ENCODE measurements around the gene OGDH. TPM values are rescaled to one million over a fixed set of nuclear protein-coding genes. Genes with fewer than 3 reads are reported as not detected.

The OGDH gene
- total RNA-seq, 1 donor from 2014 or later, result 91.3 TPM

DNA sequence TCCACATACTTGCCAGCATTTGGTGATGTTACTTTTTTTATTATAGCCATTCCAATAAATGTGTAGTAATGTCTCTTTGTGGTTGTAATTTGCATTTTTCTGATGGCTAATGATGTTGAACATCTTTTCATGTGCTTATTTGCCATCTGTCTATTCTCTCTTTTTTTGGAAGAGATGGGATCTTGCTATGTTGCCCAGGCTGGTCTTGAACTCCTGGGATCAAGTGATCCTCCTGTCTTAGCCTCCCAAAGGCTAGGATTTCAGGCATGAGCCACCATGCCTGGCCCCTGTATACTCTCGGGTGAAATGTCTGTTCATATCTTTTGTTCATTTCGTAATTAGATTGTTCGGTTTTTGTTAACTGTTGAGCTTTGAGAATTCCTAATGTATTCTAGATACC lies 3.4 kb downstream of the OGDH start:
- intact Hi-C loops (cut with DNase I), result no loop called here
- no peak for DNase-seq (ENCODE audit: low spot score)
- no peak for ATAC-seq

DNA sequence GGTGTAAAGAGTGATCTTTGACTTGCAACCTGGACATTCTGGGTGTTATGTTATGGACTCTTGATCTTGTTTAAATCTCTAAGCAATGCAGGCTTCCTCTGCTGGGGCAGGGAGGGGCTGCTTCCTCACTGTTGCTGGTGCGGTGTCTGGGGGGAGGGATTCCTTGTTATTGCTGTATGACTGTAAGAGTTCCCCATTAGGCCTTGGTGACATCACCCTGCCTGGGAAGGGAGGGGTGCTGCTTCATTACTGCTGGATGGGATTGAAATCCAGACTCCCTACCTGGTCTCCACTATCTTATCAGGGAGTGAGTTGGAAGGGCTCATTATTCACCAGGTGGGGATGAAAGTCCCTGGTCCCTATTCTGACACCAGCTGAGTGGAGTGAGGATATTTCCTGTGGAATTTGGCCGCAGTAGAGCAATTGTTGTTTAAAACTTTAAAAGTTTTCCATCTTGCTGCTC lies 8.8 kb downstream of the OGDH start:
- intact Hi-C loops (cut with DNase I), result no loop called here
- DNase-seq (ENCODE audit: low spot score), result peak; percentile 64
- ATAC-seq, result peak; percentile 80

DNA sequence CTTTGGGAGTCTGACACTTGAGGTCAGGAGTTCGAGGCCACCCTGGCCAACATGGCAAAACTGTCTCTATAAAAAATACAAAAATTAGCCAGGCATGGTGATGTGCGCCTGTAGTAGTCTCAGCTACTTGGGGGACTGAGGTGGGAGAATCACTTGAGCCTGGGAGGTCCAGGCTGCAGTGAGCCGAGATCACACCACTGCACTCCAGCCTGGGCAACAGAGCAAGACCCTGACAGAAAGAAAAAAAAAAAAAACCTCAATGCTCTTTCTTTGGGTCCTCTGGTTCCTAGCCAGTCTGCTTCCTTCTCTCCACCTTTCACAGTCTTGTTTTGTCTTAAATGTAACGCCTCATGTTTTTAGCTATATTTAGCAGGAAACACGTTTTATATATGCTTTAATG lies 9.4 kb downstream of the OGDH start:
- no peak for ATAC-seq
- DNase-seq (ENCODE audit: low spot score), result no peak
- intact Hi-C loops (cut with DNase I), result no loop called here

DNA sequence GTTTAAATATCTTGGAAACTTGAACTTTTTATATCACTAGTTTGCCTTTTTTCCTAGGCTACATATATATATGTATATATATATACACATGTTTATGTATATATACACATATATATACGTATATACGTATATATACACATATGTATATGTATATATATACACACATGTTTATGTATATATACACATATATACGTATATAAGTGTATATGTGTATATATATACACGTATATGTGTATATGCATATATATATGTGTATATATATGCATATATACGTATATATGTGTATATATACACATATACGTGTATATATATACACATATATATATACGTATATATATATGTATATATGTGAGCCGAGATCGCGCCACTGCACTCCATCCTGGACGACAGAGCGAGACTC lies 10.1 kb downstream of the OGDH start:
- intact Hi-C loops (cut with DNase I), result no loop called here
- DNase-seq (ENCODE audit: low spot score) (no peak), ATAC-seq (no peak)

DNA sequence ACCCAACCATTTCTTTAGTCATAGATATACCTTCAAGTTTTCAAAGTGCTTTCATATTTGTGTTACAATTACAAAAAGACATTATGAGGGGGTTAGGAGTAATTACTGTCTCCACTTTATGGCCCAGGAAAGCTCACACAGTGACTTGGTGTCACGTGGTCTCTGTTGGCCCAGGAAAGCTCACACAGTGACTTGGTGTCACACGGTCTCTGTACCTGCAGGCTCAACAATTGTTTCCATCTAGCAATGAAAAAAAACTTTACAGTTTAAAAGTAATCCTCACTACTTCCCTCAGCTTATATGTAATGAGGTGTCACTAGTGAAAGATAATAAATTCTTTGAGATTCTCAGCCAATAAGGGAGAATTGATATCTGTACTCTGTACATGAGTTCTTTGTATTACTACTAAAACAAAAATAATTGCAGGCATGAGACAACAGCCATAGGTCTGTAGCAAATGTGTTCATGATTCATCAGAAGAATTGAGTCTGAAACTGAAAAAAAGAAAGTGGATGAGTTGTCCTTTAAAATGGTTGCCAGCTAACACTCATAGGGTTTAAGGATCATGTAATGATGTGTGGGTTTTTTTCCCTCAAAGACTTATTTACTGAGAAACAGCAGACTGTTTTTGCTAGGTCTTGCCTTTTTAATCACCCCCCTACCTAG lies 10.9 kb downstream of the OGDH start:
- no peak for ATAC-seq
- DNase-seq (ENCODE audit: low spot score), result no peak
- intact Hi-C loops (cut with DNase I), result no loop called here

DNA sequence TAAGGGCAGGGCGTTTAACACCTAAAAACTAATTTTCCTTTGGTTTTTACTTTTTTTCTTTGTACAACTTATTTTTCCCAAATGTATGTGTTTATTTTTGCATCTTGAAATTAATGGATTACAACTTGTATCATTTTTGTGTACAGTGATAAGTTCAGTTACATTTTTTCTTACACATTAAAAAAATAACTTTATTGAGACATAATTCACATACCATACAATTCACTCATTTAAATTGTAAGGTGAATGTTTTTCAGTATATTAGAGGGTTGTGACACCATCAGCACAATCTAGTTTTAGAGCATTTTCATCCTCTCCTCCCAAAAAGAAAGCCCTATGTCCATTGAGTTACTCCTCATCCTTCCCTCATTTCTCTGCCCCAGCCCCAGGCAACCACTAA lies 11.6 kb downstream of the OGDH start:
- ATAC-seq (no peak), DNase-seq (ENCODE audit: low spot score) (no peak)
- intact Hi-C loops (cut with DNase I), result no loop called here

DNA sequence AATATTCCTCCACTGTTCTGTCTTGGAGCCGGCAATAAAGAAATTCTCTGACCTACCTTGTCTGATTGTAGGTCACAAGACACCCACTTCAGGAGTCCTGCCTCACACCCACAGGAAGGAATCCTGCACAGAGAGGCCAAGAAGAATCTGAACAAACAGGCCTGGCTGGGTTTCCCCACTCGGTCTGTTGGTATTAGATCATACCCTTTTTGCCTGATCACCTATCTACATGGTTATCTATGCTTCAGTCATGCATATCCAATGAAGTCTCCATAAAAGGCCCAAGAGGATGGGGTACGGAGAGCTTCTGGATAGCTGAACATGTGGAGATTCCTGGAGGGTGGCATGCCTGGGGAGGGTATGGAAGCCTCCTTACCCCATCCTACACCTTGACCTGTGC lies 12.3 kb downstream of the OGDH start:
- intact Hi-C loops (cut with DNase I), result no loop called here
- no peak for DNase-seq (ENCODE audit: low spot score)
- ATAC-seq, result no peak

DNA sequence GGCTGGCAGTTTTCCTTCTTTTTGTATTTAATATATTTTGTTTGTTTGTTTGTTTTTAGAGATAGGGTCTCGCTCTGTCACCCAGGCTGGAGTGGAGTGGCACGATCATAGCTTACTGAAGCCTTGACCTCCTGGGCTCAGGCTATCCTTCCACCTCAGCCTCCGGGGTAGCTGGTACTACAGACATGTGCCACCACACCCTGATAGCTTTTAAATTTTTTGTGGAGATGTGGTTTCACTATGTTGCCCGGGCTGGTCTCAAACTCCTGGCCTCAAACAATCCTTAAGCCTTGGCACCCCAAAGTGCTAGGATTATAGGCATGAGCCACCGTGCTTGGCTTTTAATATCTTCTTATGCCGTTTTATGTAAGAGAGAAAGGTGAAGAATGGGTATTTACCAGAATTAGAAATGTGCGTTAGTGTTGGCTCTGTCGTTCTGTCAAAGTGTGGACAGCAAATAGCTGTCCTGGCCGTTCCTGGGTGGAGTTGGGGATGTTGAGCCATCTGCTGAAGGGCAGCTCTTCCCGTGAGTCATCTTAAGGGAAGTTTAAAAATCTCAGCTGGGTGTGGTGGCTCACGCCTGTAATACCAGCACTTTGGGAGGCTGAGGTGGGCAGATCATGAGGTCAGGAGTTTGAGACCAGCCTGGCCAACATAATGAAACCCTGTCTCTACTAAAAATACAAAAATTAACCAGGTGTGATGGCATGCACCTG lies 14.8 kb downstream of the OGDH start:
- DNase-seq (ENCODE audit: low spot score), result no peak
- intact Hi-C loops (cut with DNase I), result no loop called here
- ATAC-seq, result peak; percentile 56

DNA sequence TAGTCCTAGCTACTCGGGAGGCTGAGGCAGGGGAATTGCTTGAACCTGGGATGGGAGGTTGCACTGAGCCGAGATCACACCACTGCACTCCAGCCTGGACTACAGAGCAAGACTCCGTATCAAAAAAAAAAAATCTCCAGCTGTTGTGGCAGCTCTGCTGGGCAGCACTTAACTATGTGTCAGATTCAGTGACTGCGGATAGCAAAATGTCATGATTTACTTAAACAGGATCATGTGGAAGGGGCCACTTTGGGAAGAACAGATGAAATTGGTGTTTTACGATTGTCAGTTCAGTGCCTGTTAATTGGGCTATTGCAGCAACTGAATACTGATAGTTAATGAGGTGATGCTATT lies 15.3 kb downstream of the OGDH start:
- ATAC-seq, result no peak

DNA sequence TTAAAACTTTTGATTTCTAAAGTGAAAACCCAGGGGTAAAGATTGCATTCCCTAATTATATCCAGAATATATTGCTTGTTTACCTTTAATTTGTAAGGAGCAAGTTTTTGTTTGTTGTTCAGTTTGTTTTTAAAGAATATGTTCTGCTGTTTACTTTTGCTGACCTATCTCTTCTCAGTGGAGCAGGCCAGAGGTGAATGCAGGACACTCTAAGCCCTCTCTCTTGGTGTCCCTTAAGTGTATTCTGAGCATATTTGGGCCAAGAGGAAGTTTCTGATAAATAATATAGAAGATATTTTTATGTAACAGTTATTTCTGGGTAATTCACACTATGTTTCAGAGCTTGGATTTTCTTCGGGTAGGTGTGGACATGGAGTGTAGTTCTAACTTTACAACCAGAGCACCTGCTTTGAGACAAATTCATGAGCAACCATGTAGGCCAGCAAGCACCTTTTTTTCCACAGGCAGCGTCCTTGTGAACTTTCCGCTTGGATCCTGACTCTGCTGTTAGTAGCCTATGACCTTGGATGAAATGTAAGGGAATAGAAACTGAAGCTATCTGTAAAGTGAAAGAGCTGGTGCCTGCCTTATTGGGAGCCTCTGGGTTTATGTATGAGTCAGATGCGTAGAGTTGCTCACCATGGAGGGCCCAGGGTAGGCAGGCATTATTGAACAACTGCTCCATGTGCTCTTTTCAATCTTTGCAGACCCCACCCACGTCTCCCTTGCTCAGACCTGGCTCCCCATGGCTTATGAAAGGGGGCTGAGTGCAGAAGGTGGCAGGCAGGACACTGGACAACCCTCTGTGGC lies 16.1 kb downstream of the OGDH start:
- DNase-seq (ENCODE audit: low spot score) (no peak), ATAC-seq (peak; percentile 45)
- intact Hi-C loops (cut with DNase I), result no loop called here

More for the DNA sequence above, 15.3 kb downstream of the OGDH start:
- intact Hi-C loops (cut with DNase I), result no loop called here
- no peak for DNase-seq (ENCODE audit: low spot score)

DNA sequence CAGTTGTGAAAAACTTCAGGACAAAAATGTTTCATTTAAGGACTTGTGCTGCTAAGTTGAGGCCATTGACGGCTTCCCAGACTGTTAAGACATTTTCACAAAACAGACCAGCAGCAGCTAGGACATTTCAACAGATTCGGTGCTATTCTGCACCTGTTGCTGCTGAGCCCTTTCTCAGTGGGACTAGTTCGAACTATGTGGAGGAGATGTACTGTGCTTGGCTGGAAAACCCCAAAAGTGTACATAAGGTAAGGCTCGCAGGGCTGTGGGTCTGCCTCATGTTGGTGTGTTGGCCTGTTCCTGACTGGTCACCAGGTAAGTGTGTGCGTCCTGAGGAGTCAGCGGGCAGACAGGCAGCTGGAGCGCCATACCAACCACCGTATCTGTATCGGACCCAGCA lies 17.9 kb downstream of the OGDH start:
- no peak for DNase-seq (ENCODE audit: low spot score)
- intact Hi-C loops (cut with DNase I), result no loop called here
- ATAC-seq, result no peak

DNA sequence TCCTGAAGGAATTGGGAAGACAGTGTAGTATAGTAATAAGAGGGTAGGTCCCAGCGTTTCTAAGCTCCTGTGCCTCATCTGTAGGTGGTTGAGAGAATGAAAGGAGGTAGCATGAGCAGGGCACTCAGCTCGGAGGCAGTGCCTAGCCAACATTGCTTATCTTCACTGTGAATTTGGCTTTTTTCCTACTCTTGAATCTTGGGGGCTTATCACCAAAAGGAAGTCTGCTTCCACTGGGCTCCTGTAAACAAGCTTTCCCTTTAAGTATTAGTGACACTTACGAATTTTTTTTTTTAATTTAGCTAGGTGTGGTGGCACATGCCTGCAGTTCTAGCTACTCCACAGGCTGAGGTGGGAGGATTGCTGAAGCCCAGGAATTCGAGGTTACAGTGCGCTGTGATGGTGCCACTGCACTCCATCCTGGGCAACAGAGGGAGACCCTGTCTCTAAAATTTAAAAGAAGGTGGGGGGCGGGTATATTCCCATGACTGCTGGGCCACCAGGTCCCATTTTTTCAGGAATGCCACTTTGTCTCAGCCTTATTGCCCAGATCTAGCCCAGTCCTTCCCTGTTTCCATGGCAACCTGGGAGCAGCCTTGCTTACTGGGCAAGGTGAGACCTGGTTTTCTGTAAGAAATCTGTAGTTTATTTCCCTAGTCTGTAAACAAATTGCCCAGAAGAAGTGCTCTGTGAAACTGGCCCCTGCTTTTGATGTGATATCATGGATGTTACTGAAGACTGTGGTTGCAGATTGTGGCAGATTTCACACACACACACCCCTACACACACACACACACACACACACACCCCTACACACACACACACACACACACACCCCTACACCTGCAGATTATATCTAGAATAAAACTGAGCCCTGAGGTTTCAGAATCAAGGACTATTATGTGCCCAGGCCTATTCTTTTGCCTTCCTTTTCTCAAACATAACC lies 19.4 kb downstream of the OGDH start:
- intact Hi-C loops (cut with DNase I), result no loop called here
- ATAC-seq (no peak), DNase-seq (ENCODE audit: low spot score) (no peak)

DNA sequence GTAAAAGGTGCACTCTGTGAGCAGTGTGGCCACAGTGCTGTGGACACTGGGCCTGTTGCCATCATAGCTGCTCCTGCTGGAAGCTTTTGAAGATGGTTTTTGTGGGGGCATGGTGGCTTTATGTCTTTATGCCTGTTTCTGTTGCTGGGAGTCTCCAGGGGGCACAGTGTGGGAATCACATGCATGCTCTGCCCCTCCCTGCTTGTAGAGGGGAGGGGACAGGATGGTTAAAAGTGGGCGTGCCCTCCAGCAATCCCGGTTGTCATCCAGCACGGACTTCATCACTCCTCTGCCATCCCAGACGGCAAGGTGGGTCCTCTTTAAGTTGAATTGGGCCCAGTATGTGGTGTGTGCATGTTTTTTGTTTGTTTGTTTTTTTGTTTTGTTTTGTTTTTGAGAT lies 20.2 kb downstream of the OGDH start:
- DNase-seq (ENCODE audit: low spot score) (no peak), ATAC-seq (no peak)
- intact Hi-C loops (cut with DNase I), result no loop called here

DNA sequence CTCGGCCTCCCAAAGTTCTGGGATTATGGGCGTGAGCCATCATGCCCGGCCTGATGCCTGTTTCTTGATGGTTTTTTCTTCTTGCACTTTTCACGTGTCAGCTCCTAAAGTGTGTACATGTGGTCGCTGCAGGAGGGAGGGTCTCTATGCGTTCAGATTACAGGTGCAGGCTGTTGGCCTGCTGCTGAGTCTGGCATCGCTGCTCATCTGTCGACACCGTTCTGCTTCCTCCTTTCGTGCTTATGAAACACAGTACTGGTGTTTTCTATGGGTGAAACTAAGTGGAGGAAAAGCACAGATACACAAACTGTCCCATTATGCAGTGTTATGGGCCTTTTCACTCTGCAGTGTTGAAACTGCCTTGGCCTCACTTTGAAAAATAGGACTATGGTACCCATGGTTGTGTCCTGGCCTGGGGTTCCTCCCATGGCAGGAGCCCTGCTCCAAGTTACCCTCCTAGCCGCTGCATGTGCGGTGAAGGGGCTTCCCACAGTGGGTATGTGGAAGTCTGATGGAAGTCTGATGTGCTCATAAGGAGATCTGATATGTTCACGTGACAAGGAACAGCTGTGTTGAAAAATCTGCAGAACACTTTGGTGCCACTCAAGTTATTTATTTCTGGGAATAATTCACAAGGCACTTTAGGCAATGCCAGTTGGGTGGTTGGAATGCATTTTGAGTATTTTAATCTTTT lies 23.5 kb downstream of the OGDH start:
- intact Hi-C loops (cut with DNase I), result no loop called here
- DNase-seq (ENCODE audit: low spot score) (no peak), ATAC-seq (no peak)

DNA sequence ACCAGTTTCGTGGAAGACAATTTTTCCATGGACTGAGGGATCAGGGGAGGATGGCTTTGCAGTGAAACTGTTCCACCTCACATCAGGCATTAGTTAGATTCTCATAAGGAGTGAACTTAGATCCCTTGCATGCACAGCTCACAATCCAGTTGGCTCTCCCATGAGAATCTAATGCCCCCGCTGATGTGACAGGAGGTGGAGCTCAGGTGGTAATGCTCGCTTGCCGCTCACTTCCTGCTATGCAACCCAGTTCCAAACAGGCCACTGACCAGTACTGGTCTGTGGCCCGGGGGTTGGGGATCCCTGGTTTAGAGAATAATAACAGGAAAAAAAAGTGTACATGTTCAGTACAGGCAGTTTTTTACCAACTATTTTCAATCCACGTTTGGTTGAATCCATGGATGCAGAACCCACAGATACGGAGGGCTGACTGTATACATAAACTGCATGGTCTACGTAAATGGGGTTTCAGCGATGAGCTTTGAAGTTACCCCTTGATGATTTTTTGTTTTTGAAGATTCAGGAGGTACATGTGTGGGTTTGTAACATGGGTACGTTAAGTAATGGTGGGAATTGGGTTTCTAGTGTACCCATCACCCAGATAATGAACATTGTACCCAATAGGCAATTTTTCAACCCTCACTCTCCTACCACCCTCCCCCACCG lies 24.5 kb downstream of the OGDH start:
- ATAC-seq, result no peak
- DNase-seq (ENCODE audit: low spot score), result no peak
- intact Hi-C loops (cut with DNase I), result no loop called here

DNA sequence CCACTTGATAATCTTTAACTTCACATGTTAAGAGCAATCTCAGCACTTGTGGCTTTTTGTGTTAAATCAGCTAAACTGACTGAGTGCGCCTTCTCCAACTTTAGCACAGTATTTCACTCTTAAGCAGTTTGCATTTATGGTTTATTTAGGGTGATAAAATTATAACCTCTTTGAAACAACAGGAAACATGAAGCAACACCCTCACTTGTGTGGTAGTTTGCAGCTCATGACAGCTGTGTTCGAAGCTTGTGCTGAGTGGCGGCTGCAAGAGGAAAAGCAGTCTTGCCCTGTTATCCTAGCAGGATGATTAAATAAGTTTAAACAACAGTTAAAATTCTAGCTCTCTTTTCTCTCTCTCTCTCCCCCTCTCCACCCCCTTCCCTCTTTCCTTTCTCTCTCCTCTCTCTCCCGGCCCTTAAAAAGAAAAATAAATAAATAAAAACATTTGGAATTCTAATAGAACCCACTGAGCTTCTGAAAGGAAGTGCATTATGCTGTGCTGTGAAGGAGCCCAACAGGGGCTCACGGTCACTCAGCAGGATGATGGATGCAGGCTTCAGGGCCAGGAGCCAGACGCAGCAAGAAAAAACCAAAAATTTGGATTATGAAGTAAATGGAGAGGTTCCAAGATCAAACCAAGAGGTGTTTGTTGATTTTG lies 25.2 kb downstream of the OGDH start:
- intact Hi-C loops (cut with DNase I), result no loop called here
- no peak for DNase-seq (ENCODE audit: low spot score)
- peak; percentile 27 for ATAC-seq

DNA sequence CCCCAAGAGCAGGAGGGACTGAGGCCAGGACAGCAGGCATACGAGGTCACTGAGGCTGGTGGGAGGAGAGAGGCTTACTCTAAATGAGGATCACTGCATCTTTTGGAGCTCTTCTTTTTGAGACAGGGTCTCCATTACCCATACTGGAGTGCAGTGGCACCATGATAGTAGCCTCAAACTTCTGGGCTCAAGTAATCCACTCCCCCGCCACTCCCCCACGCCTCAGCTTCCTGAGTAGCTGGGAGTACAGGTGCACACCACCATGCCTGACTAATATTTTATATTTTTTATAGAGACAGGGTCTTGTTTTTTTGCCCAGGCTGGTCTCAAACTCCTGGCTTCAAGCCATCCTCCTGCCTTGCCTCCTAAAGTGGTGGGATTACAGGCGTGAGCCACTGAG lies 25.8 kb downstream of the OGDH start:
- DNase-seq (ENCODE audit: low spot score), result no peak
- no peak for ATAC-seq
- intact Hi-C loops (cut with DNase I), result no loop called here

All from sciatic nerve (tissue), 2 donors.